Measurements from ENCODE around the gene SH3TC1. TPM values are rescaled to one million over a fixed set of nuclear protein-coding genes. Genes with fewer than 3 reads are reported as not detected.

The SH3TC1 gene
- total and polyA plus RNA-seq, 2 of the 8 experiments (the other 6 are each of a cell fraction or from before 2014, with no cell fraction given): 0.15 TPM; not detected in 1

GRCh38 chr4:8201321-8201781, 2.3 kb downstream of the SH3TC1 start:
- Histone ChIP-seq H2AK5ac (ENCODE audit: low read depth, low read length) (no peak overlapping the region), H2AFZ (ENCODE audit: low read length) (no peak overlapping the region), H2BK15ac (ENCODE audit: low read length) (no peak overlapping the region), H2BK12ac (ENCODE audit: low read depth, low read length) (no peak overlapping the region), H3K18ac (ENCODE audit: extremely low read depth, low read length) (no peak overlapping the region), H4K91ac (replicated peaks; ENCODE audit: insufficient read length, low read length) (no peak overlapping the region), H4K20me1 (replicated peaks in 1 of 2; ENCODE audit: control insufficient read depth in 1 of 2, insufficient read depth in 2 of 2, low read length in 2 of 2) (peaks cover 0 to 3% of the 10 kb centered on the region in 2 experiments), H3K4me3 (ENCODE audit: extremely low read depth in 1 of 4, insufficient read depth in 2 of 4, low read depth in 3 of 4, low read length in 4 of 4) (no peak overlapping the region), H3K9me3 (ENCODE audit: insufficient read depth in 2 of 2, low read depth in 1 of 2, low read length in 1 of 2) (no peaks in the 10 kb centered on the region), H3K4me2 (ENCODE audit: insufficient read depth in 1 of 2, low read depth in 2 of 2, low read length in 2 of 2) (no peak overlapping the region), H2BK120ac (replicated peaks; ENCODE audit: low read depth, low read length) (no peak overlapping the region), H3K56ac (replicated peaks; ENCODE audit: insufficient read length, low read depth, low read length) (no peak overlapping the region), H3K79me2 (ENCODE audit: control insufficient read depth in 1 of 2, insufficient read depth in 2 of 2, low read length in 2 of 2) (no peaks in the 10 kb centered on the region), H3K4ac (replicated peaks; ENCODE audit: insufficient read length, low read depth, low read length) (no peak overlapping the region), H3K27me3 (replicated peaks in 1 of 4; ENCODE audit: control insufficient read depth in 3 of 4, extremely low read depth in 1 of 4, insufficient read depth in 3 of 4, low read length in 3 of 4) (no peaks in the 10 kb centered on the region), H2BK5ac (ENCODE audit: low read depth, low read length) (no peak overlapping the region), H3K23me2 (ENCODE audit: low read depth, low read length) (no peaks in the 10 kb centered on the region), H3K27ac (ENCODE audit: low read depth, low read length) (no peak overlapping the region), H4K5ac (ENCODE audit: insufficient read length, low read depth, low read length) (no peak overlapping the region), H3K79me1 (ENCODE audit: low read depth, low read length) (no peaks in the 10 kb centered on the region), H3K23ac (ENCODE audit: insufficient read length) (no peak overlapping the region), H4K8ac (ENCODE audit: extremely low read depth, insufficient read depth, low read length) (peak overlapping the region; percentile 35; the same call in 1 of the 2 replicates), H3K4me1 (replicated peaks in 1 of 4; ENCODE audit: control insufficient read depth in 3 of 4, insufficient read depth in 4 of 4, low read length in 3 of 4) (no peaks in the 10 kb centered on the region; a peak in 2 of 7 replicates), H3K9ac (replicated peaks in 1 of 4; ENCODE audit: extremely low read depth in 1 of 4, low read depth in 3 of 4, low read length in 3 of 4) (no peak overlapping the region), H3K36me3 (ENCODE audit: control insufficient read depth in 2 of 4, insufficient read depth in 4 of 4, low read length in 3 of 4) (no peaks in the 10 kb centered on the region), H2BK20ac (ENCODE audit: low read length) (no peak overlapping the region), H3K14ac (ENCODE audit: insufficient read length) (no peak overlapping the region)
- 86% methylated on average over 5 of the region's 9 CpGs; no CpG with 5 or more reads in 1 of the 2 experiments for WGBS, 2 experiments (ENCODE audit: extremely low coverage in 1 of 2, insufficient coverage in 1 of 2, insufficient read length in 1 of 2, insufficient replicate concordance in 2 of 2, low coverage in 1 of 2, low lambda C conversion rate in 2 of 2, missing lambda C conversion rate in 1 of 2)
- TF ChIP-seq GTF2F1 (IDR thresholded peaks at IDR 0.05; ENCODE audit: borderline replicate concordance, low read depth, low read length) (no peak), KDM5A (IDR thresholded peaks at IDR 0.05; ENCODE audit: low read length) (no peak), RFX5 (IDR thresholded peaks at IDR 0.05; ENCODE audit: borderline replicate concordance, low read depth, low read length) (no peak), CBX8 (IDR thresholded peaks at IDR 0.05; ENCODE audit: borderline replicate concordance, low read depth, low read length) (no peak), RNF2 (IDR thresholded peaks at IDR 0.05; ENCODE audit: borderline replicate concordance, low read depth, low read length, missing control alignments, poor library complexity, severe bottlenecking) (no peak), HDAC6 (IDR thresholded peaks at IDR 0.05; ENCODE audit: low read depth, low read length) (no peak), ATF2 (IDR thresholded peaks at IDR 0.05; ENCODE audit: low read length) (no peak), BACH1 (IDR thresholded peaks at IDR 0.05; ENCODE audit: low read length) (no peak)
- no peak for DNase-seq (ENCODE audit: low read depth in 1 of 2, low spot score in 2 of 2)
- no peak for FAIRE-seq
- POLR2A ChIA-PET (ENCODE audit: partially characterized antibody): no interaction called here
- CTCF ChIA-PET (ENCODE audit: partially characterized antibody): interaction anchor here (0.6 to 2.2 kb wide), 4 partner anchors 10 to 35 kb away, joined by 3 to 12 read pairs (median 4); no protein-coding TSS in a partner anchor
